Measurements from ENCODE around the gene TMEM134.

DNA sequence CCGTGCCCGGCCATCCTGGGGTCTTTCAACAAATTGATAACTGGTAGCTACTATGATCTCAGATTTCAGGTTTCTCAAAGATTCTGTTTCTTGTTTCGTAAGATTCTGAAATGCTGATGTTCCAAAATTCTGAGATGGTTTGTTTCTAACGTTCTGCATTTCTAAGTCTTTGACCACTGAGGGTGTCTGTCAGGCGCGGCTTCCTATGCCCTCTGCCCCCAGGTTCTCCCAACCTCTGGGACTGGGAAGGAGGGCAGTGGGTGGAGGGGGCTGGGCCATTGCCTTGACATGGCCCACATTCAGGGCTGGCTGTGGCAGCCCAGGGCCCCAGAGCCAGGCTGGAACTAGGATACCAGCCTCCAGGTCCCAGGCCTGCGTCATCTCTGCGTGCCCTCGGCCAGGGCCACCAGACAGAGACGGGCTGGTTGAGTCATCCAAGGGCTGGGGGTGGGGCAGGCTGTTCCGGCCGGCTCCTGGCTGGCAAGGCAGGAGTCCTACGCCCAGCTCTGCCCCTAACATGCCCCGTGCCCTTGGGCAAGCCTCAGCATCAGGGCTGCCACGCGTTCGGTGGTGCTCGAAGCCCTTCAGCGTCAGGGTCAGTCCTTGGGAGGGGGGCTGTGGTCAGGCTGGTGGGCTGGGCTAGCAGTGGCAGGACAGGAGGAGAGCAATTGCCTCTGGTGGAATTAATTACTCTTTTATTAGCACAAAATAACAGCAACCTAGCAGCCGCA, 5.2 kb downstream of the TMEM134 start:
- TF ChIP-seq CTCF (IDR thresholded peaks at IDR 0.05) (no peak), ZFX (IDR thresholded peaks at IDR 0.05; ENCODE audit: borderline replicate concordance) (no peak)

All from 22Rv1 (cell line).